GM21515 (cell line): ENCODE results near the gene NTN1.
"Not testable (repeated sequence)": the region's sequence is repeated elsewhere in the genome, so short reads cannot be mapped to it uniquely, and the experiment has no call there.

Experiments used
- ATAC-seq: cut with Tn5 transposase; IDR thresholded peaks from one replicate; pipeline ENCODE4 v1.9.1; 2021; ENCODE audit not compliant: unreplicated experiment

NTN1 gene

DNA sequence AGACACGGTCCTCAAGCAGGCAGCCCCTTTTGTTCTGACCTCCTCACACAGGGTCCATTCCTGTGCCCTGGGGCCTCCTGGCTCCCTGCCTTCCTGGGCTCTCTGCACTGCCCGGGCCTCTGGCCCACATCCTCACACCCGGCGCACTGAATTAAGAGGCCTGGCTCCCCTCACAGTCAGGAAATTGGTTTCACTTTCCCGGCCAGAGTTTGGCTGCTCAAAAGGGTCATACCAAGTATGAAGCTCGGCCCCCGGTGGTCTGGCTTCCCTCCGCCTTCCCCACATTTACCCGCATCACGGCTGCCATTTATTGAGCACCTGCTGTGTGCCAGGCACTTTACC, 220.0 kb downstream of the NTN1 start:
- no peak for ATAC-seq

DNA sequence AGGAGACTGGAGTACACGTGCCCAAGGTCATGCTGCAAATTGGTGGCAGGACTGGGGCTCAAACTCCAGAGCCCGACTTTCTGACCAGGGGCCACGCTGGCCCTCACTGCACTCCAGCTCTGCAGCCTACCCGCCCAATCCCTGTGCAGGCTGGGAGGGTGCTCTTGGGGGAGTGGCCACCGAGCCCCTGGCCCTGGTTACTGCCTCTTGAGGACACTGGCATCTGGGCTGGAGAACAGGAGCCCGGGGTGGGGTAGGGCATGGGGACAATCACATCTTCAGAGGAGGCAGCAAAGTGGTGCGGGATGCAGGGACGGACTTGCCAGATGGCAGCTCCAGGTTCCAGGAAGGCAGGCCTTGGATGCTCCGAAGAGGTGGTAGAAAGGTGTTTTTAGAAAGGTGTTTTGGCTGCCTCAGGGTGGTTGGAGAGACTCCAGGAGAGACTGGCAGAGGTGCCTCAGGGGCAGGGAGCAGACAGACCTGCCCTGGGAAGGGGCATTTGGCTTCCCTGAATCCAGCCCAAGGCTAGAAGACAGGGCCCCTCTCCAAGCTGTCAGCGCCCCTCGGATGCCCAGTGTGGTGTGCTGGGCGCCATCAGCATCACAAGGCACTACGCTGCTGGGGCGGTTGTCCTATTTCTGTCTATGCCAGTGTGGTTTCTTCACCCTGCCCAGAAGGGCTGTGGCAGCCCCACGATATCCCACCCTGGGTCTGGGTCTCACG, 220.6 kb downstream of the NTN1 start:
- no peak for ATAC-seq

DNA sequence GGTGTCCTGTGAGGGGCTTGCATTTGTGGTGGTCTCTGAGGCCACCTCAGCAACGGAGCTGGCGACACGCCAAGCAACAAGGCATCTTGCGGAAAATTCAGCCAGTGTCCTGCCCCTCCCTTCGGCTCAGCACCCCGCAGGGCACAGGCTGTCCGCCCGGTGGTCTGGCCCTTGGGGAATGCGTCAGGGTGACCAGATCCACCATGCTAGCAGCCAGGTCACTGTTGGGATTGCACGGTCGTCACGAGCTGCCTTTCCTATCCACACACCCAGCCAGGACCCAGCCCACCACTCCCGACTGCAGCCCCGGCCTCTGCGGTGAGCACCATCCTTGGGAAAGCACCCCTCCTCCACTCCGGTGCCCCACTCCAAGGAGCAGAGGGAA, 221.2 kb downstream of the NTN1 start:
- no peak for ATAC-seq

DNA sequence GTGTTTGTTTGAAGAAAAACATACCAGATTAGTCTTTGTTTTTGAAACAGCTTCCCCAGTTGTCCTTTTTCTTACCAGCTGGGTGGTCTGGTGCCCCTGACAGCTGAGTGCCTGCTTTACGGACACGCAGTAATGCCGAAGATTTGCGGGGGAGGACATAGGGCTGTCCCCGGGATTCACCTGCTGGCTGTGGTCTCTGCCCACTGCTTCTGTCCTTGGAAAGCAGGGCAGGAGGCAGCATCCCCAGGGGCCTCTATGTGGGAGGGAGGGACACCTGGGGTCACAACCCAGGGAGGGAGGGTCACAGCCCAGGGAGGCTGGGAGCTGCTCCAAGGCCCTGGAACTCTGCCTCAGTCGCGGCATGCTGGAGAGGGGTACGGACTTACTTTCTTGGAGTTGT, 221.7 kb downstream of the NTN1 start:
- no peak for ATAC-seq

DNA sequence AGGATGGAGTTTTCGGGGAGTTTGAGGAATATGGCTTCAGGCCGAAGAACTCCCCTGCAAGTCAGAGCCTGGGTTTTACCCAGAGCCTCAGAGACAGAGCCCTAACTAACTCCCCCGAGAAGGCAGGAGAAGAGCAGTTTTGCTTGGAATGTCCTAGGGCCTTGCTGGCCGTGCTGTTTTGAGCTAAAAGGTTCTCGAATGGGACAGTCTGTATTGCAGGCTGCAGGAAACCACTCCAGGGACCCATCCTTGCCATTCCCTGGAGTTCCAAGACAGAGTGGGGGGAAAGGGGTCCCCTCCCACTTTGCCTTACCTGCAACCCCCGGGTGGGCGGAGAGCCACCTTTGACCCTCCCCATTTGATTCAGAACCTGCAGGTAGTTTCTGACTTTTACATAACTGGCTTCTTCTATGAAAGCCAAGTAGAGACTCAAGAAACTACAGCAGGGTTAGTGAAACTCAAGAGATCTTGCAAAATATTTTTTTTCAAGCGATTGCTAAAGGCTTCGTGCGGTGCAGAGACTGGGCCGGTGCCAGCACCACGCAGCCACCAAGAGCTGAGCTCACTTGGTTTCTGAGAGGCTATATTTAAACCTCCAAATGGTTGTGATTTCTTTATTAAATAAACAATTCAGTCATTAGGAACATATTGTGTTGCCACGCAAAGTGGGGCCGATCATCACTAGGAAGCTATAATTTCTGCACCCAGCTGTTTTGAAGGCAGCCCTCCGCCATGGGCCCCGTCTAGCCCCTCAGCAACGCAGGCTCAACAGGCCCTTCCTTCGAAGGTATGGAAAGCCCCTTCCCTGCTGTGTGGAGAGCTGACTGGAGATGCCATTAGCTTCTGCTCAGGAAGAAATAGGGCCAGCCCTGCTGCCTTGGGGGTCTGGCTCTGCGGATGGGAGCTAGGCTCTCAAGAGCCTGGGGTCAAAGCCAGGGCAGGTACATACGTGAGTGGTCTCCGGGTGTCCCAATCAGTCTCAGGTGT, 223.0 kb downstream of the NTN1 start:
- ATAC-seq: no peak

DNA sequence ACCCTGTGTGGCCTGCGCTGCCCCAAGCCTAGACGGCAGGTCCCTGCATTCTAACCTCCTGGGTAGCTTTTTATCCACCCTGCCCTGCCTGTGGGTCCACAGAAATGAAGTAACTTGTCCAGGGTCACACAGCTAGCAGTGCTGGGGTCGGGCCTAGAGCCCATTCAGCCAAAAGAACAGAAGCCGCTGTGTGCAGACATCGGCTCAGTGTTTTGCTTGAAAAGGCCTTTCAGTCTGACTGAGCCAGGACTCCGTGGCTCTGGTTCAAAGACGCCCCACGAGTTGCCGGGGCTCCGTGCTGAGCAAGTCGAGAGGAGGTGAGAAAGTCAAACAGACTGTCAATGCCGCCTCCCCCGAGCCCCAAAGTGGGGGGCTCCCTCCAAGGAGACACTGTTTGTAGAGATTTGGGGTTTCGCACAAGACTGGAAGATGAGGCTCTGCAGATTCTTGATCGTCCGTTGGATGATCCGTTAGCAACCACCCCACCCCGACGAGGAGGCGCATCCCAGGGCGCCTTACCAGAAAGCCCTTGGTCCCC, 226.2 kb downstream of the NTN1 start:
- no peak for ATAC-seq

DNA sequence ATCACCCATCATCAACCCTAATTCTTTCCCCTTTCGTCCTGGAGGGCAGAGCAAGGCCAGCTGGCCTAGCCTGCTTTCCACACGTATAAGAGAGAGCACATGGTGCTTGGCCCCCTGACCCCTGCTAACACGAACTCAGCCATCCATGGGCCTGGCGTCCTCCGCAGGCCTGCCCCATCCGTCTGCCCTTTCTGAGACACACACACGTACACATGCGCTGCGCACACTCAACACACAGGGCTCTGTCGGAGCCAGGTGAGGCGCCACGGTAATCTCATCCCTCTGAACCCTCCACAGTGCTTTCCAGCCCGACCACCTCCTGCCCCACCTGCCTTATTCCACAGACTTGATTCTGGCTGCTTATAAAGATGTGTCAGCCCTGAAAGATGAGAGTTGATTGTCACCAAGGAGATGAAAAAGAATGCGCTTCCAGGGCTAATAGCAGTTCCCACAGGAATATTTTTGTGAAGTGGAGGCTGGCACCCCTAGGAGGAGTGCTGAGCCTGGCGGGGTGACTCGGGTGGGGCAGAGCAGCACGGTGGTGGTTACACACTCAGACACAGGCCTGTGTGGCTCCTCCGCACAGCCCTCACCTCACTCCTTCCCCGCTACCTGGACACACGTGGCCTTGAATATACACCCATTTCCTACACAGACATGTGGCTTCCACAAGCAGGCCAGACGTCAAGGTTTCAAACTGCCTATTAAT, 228.1 kb downstream of the NTN1 start:
- ATAC-seq: no peak

DNA sequence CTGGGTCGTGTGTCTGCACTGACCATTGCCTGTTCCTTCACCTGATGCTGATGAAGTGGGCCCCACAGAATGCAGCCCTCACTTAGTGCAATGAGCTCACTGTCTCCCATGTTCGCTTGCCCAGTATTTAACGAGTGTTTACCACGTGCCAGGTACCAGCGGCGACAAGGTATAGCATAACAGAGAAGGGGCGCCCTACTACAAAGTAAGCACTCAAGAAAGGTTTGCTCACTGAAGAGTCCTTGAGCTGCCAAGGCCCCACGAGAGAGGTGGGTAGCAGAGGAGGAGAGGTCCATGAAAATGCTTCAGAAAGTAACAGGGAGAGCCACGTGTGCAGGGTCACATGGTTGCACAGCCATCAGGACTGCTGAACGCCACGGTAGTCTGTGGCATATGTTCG, 230.0 kb downstream of the NTN1 start:
- ATAC-seq: no peak

DNA sequence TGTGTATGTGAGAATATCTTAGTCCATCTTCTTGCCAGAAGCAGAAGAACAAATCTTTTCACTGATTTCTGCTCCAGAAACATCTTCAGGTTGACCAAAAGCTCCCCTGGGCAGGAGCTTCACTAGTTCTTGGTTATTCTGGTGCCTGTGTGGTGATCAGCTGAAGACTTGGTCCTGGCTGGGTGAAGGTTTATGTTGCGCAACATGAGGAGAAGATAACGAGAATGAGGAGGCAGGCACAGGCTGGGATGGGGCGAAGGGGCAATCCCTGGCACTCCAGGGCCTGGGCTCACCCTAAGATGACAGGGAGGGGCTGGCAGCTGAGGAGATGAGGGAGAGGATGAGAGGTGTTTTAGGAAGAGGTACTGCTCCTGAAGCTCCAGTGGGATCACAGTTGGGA, 232.0 kb downstream of the NTN1 start:
- ATAC-seq: no peak

DNA sequence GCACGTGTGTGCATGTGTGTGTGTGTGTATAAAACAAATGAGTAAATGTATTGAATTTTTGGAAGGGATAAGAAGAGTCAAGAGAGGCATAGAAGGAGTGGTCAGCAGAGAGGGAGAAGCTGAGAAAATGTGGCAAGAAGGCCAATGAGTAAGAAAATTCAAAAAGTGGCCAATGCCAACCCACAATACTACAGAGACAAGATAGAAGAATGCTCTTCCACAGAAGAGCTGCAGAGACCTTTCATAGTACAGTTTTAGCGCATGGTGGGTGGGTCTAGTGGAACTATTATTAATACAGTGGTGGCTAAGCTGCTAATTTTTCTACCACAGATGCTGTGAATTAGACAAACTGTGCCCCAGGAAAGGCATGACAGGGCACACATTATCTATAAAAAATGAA, 233.5 kb downstream of the NTN1 start:
- ATAC-seq: no peak

DNA sequence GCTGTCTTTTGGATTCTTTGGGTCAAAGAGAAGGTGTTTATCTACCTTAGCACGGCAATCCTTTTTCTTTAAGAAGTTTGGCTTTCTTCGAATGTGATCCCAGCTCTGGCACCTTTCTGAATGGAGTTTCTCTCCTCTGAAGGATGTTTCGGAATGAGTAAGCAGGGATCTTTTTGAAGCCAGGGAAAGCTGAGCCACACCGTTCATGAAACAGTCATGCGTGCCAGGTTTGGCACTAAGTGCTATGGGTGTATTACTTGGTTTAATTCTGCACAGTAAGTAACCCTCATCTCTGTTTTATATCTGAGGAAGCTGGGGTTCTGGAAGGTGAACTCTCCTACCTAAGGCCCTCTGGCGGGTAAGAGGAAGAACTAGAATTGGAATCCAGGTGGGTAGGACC, 234.5 kb downstream of the NTN1 start:
- ATAC-seq: no peak

DNA sequence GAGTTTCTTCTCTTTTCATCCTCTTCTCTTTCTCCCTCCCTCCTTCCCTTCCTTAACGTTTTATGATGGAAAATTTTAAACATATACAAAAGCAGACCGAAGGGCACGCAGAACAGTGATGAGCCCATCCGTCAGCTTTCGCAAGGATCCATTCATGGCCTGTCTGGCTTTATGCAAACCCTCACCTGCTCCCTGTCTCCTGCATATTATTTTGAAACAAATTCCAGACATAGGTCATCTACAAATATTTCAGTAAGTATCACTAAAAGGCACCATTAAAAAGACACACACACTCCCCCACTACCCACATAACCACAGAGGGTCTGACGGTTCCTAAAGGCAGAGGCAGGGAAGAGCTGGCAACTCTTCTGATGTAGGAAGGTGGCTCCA, 235.0 kb downstream of the NTN1 start:
- no peak for ATAC-seq

DNA sequence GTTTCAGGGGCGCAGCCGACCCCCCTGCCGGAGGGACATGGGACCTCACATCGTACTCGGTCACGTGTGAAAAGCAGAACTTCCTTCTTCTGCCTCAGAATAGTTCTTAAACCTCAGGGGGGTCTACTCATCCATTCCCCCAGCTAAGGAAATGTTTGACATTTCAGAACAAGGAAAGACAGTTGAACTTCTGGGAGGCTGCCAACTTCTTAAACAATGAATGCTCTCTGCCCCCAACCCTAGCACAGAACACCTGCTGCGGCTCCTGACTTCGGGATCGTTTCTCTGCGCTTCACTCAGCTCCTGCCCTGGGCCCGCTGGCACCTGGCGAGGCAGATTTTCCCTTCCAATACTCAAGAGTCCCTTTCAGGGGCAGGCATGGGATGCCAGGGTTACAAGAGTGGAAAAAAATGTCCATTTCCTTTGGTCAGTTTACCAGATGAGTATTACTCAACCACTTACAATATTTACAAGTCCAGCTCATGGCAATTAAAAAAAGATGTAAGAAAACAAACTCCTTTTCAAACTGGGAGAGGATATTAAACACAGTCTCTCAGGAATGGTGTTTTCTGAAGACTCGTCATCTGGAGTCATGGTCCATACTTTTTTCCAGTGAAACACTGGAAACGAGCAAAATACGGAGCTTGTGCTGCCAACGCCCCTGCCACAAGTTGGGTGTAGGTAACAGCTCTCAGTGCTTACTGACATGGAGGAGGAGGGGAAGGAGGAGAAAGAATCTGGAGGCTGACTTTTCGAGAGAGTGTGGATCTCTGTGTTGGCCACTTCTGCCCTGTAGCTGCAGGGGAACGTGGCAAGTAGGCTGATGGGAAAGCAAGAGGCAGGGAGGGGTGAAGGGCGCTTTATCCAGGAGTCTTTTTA, 235.7 kb downstream of the NTN1 start:
- no peak for ATAC-seq

DNA sequence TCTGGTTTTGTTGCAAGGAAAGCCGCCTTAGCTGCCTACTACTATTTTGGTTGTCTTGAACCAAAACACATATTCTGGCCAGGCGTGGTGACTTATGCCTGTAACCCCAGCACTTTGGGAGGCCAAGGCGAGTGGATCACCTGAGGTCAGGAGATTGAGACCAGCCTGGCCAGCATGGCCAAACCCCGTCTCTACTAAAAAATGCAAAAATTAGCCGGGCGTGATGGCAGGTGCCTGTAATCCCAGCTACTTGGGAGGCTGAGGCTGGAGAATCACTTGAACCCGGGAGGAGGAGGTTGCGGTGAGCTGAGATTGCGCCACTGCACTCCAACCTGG, 236.3 kb downstream of the NTN1 start:
- not testable (repeated sequence) for ATAC-seq

DNA sequence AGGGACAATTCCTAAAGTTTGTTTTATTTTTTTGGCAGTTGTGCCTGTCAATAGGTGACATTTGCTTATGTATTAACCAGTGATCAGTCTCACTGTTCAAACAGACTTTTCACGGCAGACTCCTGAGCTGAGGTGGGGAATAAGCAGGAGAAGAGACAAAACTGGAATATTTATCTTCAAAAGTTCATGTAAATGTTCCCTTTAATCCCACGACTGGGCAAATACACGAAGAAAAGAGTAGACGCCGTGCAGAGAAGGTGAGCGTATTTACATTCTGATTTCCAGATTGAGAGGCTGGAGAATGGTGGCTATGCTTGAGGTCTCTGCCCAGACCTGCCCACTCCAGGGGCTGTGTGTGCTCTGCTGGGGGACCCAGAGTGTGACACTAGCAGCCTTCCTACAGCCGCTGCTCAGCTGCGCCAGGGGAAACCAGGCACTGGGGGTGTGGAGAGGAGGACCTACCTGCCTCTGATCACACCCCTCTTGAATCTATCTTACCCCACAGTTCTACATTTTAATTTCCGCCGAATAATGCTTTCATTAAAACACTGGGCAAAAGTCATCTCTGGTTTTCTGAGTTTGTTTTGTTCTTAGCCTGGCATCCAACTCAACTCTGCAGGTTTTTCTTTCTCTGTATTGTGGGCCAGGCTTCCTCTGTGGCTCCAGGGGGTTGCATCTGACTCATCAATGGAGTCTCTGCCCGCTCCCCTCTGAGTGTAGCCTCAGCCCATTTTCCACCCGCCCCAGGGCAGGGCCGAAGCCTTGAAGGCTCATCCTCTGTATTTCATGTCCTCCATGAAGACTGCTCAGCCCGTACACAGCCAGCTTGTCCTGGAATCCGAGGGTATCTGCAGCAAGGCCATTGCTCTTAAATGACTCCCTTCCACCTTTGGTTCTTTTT, 237.1 kb downstream of the NTN1 start:
- ATAC-seq: no peak

DNA sequence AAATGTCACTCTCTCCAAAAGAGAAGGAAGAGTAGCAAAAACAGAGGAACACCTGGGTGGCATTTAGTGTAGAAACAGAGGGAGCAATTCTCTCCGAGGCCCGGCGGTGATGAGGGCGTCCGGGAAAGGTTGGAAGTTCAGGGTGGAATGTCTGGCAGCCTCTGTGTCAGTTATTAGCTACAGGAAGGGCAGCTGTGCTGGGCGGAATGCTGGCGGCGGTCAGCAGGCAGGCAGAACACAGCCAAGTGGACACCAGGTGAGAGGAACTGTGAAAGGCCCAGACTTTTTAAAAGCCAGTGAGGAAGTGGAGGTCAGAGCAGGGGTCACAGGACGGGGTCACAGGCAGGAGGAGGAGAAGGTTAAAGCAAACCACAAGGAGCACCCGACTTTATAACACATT, 238.1 kb downstream of the NTN1 start:
- ATAC-seq: no peak

DNA sequence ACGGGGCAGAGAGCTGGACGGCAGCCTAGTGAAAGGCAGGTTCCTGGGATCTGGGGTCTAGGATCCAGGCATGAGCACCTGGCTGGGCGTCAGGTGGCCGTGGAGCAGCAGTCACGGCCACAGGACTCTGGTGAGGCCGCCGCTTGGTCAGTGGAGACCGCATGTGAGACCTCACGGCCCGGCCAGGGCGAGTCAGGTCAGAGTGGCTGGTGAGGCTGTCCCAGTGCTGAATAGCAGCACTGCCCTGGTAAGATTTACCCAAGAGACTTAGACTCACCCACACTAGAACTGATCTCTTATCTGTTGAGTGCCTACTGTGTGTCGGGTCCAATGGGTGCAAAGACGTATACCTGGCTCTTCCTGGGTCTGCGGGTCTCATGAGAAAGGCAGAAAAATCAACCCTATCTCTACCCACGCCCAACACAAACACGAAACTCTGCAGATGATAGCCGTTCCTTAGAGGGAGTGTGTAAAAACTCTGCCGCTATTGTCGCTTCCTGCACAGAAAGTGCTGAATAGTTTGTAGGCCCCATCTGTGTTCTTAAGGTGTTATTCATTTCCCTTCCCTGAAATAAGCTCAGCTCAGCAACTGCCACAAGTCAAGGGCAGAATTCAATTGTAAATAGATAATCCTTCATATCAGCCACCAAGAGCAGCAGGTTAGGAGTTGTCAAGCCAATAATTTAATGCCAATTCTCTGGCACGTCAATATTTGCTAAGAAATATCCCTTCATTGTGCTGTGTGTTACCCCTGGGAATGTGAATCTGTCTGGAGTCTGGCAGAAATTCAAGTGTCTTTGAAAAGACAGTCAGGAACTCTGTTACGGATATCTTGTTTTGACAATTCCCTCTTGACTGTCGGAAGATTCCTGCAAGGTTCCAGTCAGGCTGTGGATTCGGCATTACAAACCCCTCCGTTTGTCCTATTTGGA, 240.0 kb downstream of the NTN1 start:
- no peak for ATAC-seq

DNA sequence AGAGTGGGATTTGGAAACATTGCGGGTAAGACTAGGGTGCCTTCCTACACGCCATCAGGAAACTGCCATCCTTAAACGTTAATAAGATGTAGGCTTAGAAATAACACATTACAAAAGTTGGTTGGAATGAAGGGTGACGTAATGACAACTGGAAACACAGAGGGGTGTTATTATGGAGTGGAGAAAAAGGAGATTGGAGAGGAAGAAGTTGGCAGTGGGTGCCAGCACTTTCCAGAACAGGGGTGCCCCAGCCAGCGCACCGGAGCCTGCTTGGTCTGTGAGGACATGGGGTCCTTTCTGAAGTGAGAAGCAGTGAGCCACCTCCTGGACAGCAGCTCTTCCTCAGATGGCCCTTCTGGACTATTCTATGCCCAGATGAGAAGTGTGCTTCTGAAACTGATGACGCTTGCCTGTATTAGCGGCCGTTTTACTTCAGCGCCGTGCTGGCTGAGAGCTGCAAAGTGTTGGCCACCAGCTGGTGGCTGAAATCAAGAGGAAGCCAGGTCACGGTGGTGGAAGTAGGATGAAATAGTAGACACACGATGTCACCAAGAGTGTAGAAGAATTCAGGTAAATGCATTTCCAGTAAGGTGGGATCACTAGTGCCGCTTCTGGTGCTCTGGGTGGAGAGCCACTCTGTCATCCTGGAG, 244.8 kb downstream of the NTN1 start:
- no peak for ATAC-seq
